GM21360 (cell line): ENCODE measurements around the gene LPAR1.
A peak's percentile ranks its signal among the peaks of the same experiment; 100 is the strongest.

Experiments used
- ATAC-seq: cut with Tn5 transposase; IDR thresholded peaks from one replicate; pipeline ENCODE4 v1.9.1; 2021; ENCODE audit warnings: mild to moderate bottlenecking, moderate library complexity; ENCODE audit not compliant: unreplicated experiment

The LPAR1 gene

DNA sequence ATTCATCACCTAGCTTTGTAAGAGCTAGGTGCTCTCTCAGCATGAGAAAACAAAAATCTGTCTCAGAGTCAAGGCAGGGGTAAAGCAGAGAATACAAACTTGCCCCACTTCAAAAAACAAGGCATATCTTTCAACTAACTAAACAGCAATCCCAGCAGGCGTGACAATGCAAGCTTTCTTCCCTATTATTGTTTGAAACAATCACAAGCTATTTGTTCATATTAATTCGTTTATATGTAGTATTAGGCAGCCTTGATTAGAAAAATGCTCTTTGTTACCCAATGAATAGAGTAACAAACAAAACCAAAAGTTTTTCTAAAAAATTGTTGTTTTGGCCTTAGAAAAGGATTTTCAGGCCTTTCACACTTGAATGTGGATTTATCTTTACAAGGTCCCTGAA, 71.1 kb downstream of the LPAR1 start:
- ATAC-seq: no peak

DNA sequence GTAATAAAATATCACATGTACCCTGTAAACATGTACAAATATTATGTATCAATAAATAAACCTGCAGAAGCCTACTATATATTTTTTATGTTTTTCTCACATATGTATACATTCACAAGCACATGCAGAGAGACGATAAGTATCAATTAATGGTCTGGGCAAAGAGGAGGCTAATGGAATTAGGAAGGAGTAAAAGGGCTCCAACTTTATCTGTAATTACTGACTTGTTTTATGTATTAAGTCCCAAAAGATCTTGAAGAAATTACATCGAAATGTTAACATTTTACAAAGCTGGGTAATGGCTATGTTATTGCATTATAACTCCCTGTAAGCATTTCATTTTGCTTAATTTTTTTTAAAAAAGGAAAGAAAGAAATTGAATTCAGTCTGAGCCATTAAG, 78.0 kb downstream of the LPAR1 start:
- no peak for ATAC-seq

DNA sequence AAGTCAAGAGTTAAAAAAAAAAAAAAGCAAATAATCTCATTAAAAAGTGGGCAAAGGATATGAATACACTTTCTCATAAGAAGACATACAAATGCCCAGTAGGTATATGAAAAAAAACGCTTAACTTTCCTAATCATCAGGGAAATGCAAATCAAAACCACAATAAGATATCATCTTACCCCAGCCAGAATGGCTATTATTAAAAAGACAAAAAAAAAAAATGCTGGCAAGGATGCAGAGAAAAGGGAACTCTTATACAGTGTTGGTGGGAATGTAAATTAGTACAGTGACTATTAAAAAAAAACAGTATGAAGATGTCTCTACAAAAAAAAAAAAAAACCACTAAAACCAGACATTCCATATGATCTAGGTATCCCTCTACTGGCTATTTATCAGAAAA, 79.4 kb downstream of the LPAR1 start:
- no peak for ATAC-seq

DNA sequence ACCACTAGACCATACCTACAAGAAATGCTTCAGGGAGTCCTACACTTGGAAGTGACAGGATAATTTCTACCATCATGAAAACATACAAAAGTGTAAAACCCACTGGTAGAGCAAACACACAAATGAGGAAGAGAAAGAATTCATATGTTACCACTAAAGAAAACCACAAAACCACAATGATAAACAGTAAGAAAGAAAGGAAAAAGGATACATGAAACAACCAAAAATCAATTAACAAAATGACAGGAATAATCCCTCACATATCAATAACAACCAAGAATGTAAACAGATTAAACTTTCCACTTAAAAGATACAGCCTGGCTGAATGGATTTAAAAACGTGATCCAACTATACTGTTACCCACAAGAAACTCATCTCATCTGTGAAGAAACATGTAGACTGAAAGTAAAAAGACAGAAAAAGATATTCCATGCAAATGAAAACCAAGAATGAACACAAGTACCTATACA, 83.4 kb downstream of the LPAR1 start:
- ATAC-seq: no peak

DNA sequence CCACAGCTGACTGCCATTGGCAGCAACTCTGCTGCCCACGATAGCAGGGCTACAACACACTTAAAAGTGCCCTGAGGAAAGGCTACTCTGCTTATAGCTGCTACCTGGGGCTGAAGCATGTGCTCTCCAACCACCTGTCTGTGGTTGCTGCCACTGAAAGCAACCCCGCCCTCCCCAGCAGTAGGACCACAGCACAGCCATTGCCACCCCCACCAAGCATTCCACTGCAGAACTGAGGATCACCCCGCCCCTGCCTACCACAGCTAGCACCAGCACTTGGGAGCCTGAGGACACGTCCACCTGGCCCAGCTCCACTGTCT, 85.8 kb downstream of the LPAR1 start:
- ATAC-seq: no peak

DNA sequence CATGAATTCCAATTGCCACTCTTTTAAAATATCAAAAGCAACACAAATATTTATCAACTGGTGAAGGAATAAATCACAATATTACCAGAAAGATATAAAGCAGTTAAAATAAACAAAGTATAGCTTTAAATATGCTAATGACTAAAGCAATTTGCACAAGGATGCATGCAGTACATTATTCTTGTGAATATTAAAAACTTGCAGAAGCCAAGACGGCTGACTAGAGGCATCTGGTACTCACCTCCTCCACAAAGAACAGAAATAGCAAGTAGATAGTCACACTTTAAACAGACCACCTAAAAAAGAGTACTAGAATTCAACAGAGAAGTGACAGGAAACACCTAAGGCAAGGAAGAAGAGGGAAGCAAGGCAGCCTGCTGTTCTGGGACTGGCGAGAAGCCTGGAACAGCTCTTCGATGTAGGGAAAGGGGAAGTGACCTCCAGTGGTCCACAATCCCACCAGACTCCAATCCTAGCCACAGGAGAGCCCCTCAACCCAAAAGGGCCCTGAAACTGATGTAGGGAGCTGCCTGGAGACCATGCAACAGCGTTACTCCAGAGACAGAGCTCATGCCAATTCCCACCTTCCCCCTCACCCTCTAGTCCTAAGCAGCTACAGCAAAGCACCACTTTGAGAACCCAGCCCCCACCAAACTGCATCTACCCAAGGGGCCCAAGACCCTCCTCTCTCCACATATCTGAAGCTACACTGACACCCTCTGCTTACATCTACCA, 86.3 kb downstream of the LPAR1 start:
- no peak for ATAC-seq

DNA sequence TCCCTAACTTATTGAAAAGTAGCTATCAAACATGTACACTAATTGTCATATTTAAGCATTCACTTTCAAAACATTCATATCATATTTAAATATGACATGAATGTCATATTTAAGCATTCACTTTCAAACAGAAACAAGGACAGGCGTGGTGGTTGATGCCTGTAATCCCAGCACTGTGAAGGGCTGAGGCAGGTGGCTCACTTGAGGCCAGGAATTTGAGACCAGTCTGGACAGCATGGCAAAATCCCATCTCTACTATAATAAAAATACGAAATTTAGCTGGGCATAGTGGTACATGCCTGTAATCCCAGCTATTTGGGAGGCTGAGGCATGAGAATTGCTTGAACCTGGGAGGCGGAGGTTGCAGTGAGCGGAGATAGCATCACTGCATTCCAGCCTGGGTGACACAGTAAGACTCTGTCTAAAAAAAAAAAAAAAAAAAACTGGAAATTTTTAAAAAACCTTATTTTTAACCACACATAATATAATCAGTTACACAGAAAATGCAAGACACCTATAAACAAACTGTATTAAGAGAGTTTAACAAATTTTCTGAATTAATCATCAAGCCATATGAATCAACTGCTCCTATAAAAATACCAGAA, 88.1 kb downstream of the LPAR1 start:
- no peak for ATAC-seq

DNA sequence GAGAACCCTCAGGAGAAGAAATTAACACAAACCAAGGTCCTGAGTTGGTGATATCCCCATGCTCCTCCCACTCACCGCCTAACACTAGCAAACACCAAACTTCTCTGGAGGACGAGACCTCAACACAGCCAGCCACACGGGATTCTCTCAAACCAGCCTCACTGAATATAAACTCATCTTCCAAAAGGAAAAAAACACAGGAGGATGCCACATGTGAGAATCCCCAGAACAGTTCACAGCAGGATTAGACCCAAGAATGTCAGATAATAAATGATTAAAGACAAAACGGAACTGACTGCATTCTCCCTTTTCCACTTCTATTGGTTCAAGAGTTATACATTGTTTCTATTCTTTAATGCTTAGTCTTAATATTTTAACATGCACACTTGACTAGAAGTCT, 89.2 kb downstream of the LPAR1 start:
- no peak for ATAC-seq

DNA sequence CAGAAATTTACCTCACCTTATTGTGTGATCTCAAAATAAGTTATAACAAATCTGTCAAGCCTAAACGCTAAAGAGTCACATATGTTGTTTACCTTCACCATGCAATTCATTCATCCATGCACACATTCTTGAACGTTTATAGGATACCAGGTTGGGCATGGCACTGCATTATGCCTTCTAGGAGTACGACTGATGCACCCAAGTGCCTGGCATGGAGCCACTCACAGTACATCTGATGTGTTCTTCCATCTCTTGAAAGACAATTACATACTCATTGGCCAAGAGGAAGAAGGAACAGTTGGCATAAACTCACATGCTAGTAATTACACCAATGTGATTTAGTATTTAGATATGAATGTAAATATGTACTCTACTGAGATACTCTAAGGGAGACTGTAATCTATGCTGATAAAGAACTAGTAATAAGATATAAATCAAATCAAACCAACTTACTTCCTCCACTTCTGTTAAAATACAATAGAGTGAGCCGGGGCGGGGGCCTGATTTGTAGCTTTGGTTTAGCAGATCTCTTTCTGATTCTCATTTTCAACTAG, 90.7 kb downstream of the LPAR1 start:
- ATAC-seq: no peak

DNA sequence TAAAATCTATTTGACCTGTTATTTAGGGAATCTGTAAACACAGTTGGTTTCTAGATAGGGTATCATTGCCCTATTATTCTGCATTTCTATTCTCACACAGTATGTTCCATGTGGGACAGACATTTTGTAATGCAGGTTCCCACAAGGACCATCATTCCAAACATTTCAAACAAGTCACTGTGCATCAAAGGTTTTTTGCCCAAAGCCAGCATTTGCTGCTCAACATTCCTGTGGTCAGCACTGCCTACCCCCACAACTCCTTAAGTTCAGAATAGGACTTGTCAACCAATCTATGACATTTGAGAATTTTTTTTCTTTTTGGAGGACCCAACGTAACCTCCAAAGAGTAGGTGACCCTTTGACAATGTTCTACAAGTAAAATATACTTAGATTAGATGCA, 95.7 kb downstream of the LPAR1 start:
- no peak for ATAC-seq

DNA sequence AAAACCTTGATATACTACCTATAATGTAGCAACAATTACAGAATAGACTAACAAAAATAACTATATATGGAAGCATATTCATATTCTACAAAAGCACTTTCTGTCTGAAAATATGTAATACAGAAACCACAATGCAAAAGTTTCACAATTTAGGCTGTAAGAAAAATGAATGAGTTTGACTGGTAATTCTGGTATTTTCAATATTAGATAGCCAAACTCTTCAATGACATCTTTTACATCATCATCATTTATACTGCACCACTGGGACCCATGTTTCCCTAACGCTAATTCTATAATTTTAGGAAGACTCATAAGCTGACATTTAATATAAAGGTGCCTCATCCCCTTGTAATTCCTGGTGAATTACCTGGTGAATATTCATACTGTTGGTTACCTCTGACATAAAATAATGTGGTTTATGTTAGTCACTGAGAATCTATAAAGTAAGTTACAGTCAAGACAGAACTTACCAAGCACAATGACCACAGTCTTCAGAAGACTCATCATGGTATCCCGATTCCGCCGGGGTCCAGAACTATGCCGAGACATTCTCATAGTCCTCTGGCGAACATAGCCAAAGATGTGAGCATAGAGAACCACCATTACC, 97.2 kb downstream of the LPAR1 start:
- no peak for ATAC-seq

DNA sequence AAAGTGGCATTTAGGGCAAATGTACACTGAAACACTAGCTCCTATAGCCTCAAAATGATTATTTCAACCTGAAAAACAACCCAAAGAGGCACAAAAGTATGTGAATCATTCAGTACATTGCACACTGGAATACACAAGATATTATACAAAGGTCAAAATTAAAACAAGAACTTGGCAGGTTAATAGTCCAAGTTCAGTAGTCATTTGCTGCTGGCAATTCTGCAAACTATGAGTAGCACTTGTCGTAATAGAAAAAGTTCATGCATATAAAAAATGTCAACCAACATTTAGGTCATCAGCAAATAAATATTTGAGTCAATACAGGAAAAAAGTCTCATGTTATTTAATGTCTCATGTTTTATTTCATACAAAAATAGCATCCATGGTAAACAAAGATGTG, 98.7 kb downstream of the LPAR1 start:
- no peak for ATAC-seq

DNA sequence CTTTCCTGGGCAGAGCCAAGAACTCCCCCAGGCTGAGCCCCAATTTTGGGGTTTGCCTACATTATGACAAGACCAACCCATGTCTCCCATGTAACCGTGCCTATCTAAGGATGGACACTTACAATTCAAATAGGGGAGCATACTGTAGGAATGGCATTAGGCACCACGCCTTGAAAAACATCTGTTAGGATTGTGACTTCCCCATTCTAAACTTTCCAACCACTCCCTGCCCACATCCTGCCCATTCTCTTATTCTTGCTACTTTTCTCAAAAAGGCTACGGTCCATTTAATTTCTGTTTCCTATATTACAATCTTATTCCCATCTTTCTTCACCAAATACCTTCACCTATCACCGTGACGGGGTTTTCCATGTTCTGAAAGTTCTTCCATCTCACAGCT, 99.2 kb downstream of the LPAR1 start:
- ATAC-seq: no peak

DNA sequence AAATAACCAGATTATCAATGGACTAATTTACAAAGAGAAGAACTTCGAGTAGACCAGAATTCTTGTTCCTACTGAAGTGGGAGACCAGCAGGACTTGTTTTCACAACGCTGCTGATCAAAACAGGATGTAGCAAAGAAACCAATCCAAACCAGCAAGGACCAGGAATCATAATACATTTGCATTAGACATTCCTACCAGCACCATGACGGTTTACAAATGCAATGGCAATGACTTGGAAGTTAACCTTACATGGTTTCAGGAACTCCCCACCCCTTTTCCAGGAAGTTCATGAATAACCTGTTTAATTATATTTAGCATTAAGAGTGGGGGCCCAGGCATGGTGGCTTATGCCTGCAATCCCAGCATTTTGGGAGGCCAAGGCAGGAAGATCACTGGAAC, 100.0 kb downstream of the LPAR1 start:
- no peak for ATAC-seq

DNA sequence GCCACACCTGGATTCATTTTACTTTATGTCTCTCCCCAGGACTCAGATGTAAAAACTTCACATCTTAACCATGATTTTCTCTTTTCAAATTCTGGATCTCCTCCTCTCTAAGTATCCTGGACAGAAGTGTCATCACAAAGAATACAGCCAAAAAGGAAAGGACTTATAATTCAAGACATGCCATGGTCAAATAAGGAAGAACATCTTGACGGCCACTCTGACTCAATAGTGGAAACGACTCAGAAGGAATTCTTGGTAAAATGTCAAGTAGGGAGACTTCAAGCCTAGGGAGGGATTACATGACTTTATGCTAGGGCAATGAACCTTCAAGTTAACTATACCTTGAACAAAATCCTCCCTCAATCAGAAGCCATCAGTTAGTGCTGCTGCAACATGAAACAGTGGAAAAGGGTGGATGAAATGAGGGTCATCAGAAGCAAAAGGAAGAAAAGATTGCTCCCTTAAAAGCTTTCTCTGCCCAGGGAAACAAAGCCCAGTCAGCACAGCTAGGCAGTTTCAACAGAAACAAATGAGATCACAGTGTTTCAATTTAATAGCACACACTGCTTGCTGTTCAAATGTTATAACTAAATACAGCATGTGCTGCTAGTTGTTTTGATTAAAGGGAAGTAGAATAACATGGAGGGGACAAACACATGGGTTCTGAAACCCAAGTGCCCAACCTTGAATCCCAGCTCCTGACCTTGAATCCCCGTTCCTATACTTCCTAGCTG, 101.4 kb downstream of the LPAR1 start:
- no peak for ATAC-seq

DNA sequence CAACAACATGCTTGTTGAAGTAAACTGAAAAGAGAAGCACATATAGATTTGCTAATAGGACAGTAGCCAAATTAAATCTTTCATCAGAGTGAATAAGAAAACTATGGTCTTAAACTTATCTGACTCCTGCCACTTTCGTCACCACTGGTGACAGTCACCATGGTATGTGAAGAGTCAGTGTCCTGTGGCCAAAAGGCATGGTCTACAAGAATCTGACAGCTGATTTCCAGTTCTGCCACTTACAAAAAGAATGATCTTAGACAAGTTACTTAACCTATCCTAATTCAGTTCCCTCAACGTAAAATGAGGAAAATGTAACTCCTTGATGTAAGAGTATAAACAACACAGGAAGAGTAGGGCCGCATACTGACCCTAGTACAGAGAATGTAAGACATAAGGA, 102.0 kb downstream of the LPAR1 start:
- no peak for ATAC-seq

DNA sequence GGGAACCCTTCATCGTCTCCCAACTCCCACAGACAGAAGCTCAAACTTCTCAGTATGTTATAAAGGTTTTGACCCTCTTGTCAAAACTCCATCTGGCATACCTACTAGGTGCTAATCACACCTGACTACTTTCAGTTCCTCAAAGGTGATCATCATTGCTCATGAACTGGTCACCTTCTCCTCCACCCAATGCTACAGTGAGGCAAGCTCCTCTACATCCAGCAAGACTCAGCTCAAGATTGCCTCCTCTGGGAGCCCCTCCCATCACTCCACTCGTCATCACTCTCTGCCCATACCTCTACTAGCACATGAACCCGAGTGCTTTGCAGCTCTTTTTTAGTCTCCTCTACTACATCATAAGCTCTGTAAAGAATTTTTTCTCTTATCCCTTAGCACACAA, 102.4 kb downstream of the LPAR1 start:
- ATAC-seq: no peak

DNA sequence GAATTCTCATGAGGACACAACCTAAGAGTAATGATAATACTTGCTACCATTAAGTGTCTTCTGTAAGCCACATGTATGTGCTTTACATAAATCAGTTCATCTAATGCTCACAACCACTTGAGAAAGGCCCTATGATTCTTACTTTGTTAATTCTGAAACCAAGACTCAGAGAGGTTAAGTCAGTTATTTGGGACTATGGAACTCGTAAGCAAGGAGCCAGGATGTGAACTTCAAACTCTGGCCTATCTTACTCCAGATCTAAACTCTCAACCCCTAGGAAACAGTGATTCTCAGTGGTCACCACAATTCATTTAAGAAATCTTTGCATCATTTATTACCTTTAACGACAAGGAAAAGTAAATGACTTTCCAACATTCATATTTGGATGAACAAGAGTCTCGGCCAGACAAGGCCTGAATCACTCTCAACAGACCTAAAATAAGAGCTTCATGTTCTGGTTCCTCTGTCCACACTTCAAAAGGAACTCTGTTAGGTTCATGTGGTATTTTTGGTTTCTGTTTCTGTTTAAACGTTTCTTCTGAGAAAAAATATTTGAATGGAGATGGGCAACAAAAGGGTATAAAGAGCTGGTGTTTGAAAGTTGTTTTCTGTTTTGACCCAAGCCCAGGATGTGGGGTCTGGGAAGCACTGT, 104.8 kb downstream of the LPAR1 start:
- ATAC-seq: peak; percentile 53

DNA sequence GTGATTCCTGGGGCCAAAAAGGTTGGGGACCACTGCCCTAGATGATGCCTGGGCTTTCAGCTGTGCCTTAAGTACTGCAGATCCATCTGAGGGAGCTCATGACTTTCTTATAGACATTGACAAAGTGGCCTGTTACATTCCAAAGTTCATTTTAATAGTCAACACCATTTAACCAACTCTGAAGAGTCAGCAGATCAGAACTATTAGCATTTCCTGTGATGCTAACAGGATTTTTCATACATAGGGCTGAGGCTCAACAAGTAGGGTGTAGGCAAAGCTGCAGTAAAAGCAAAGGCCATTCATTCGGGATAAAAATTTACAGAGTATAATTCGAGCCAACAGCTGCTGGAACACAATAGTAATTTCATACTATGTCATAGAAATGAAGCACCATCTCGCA, 105.4 kb downstream of the LPAR1 start:
- ATAC-seq: no peak

DNA sequence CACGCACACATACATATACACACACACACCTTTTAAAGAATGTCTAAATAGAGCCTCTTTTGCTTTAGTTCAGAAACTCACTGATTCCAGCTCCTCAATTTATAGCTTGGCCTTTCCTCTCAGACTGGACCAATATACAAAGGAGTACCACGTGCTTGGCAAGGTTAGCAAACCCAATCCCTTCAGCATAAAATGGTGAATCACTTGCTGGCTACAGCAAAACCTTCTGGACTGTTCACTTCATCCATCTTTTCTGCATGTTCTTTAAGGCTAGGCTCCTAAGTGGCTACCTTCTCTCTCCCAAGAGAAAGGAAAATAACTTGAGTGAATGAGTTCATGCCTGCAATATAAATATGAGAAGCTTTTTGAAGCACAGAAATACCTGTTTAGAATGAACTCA, 109.7 kb downstream of the LPAR1 start:
- ATAC-seq: no peak

DNA sequence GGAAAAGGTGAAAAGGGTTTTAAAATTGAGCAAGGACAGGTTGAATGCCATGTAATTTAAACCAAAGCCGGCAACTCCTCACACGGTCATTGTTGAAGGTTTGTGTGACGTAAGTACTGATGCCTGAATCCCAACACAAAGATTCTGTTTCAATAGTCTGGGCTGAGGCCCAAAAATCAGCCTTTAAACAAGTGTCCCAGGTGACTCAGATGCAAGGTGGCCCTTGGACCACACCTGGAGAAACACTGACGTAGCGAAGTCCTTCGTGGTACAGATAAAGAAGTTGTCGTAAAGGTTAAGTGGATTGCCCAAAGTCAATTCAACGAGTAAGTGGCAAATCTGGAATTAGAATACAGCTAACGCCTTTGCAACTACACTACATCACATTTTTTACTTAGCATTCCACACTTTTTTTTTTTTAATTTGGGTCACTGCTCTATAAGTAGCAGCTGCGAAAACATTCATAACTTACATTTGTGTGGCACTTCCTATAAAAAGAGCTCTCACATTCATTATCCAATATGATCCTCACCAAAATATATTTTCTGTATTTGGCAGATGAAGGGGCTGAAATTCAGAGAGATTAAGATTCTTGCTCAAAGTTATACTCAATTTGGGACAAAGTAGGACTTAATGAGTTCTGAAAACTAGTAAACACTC, 111.3 kb downstream of the LPAR1 start:
- no peak for ATAC-seq
